GM12878 (cell line): ENCODE results near the gene HP1BP3. TPM values are rescaled to one million over a fixed set of nuclear protein-coding genes. Genes with fewer than 3 reads are reported as not detected.

ENCODE experiments used
- ATAC-seq: fragments of 200-7000 bp; cut with Tn5 transposase; 3 replicates; pipeline ENCODE4 v1.9.1; 2020; ENCODE audit warnings: mild to moderate bottlenecking, moderate library complexity
- BruUV-seq: library from RNA; stranded (reverse); fragments of 400-500 nt; replicated peaks from 2 replicates; lab custom pipeline; 2021; lab: Mats Ljungman, UMichigan
- CTCF ChIA-PET: fragments of 300-600 bp; sonication (Branson Sonifier 250); formaldehyde crosslinking; extraction: SDS; loops from one replicate; lab custom pipeline; 2021; ENCODE audit warnings: inconsistent platforms; lab: Yijun Ruan, JAX
- POLR2A ChIA-PET: fragments of 350-600 bp; formaldehyde crosslinking; extraction: SDS; loops from one replicate; lab custom pipeline; 2021; ENCODE audit warnings: inconsistent platforms; lab: Charles Lee
- RAD21 ChIA-PET: fragments of 300-600 bp; sonication (Branson Sonifier 250); formaldehyde crosslinking; loops from one replicate; lab custom pipeline; 2023; ENCODE audit warnings: antibody characterized with exemption; ENCODE audit not compliant: unreplicated experiment; lab: Charles Lee
- SMC1A ChIA-PET: fragments of 300-600 bp; sonication (Branson Sonifier 250); formaldehyde crosslinking; loops from one replicate; lab custom pipeline; 2023; ENCODE audit not compliant: unreplicated experiment, uncharacterized antibody; lab: Charles Lee
- DNase-seq: peaks from one replicate; pipeline ENCODE4 v3.0.0-alpha.2; 2011; ENCODE audit warnings: low read depth, low spot score
- FAIRE-seq: peaks from 3 replicates; lab custom pipeline; 2011; peaks lifted over from hg19 to GRCh38; lab: Jason Lieb, UNC
- H2AFZ ChIP-seq: 2 replicates; pipeline ENCODE4 v1.6.0; 2011; ENCODE audit warnings: low read depth, low read length, control low read depth; ENCODE audit not compliant: control insufficient read depth
- H3K27ac ChIP-seq: 2 replicates; pipeline ENCODE4 v1.5.1; 2011; ENCODE audit warnings: control low read depth; ENCODE audit not compliant: control insufficient read depth, insufficient read depth
- H3K27me3 ChIP-seq, 2 experiments: replicated peaks in 1 of 2; 2 replicates each; pipeline versions ENCODE4 v1.6.0 to v1.6.1; 2011; ENCODE audit warnings: low read length in 1 of 2; ENCODE audit not compliant: control insufficient read depth in 2 of 2, insufficient read depth in 2 of 2
- H3K36me3 ChIP-seq, 2 experiments: 2 replicates each; pipeline ENCODE4 v1.5.1; 2011; ENCODE audit warnings: low read length in 1 of 2; ENCODE audit not compliant: control insufficient read depth in 2 of 2, insufficient read depth in 2 of 2
- H3K4me1 ChIP-seq: 2 replicates; pipeline ENCODE4 v1.6.1; 2011; ENCODE audit warnings: mild to moderate bottlenecking, low read length, moderate library complexity, mixed read lengths; ENCODE audit not compliant: control insufficient read depth, insufficient read depth
- H3K4me2 ChIP-seq: 2 replicates; pipeline ENCODE4 v1.6.0; 2011; ENCODE audit warnings: control low read depth; ENCODE audit not compliant: control insufficient read depth, insufficient read depth
- H3K4me3 ChIP-seq: fragments of 200-600 bp; sonication (generic); 2 replicates; pipeline ENCODE4 v1.5.1; 2016
- H3K79me2 ChIP-seq: 2 replicates; pipeline ENCODE4 v1.6.0; 2011; ENCODE audit warnings: low read length; ENCODE audit not compliant: control insufficient read depth, insufficient read depth
- H3K9ac ChIP-seq: 2 replicates; pipeline ENCODE4 v1.8.0; 2011; ENCODE audit warnings: low read length, control low read depth, mixed read lengths; ENCODE audit not compliant: control insufficient read depth, insufficient read depth
- H3K9me3 ChIP-seq: replicated peaks from 3 replicates; pipeline ENCODE4 v1.5.1; 2011; ENCODE audit warnings: mild to moderate bottlenecking, low read length; ENCODE audit not compliant: control insufficient read depth, insufficient read depth
- H4K20me1 ChIP-seq: 2 replicates; pipeline ENCODE4 v1.6.0; 2011; ENCODE audit not compliant: control insufficient read depth, insufficient read depth
- ASH2L ChIP-seq: fragments of 300-600, 200-600 bp; sonication (generic); IDR thresholded peaks from 2 replicates; pipeline ENCODE4 v1.6.1; 2017; ENCODE audit warnings: low read depth, mild to moderate bottlenecking, borderline replicate concordance
- BHLHE40 ChIP-seq, 2 experiments: fragments of 450-650 bp in 1 of 2; IDR thresholded peaks; 2 replicates each; pipeline ENCODE4 v1.6.1; 2011 to 2017; ENCODE audit warnings: low read depth in 2 of 2, borderline replicate concordance in 1 of 2, improper control_type of control experiment in 1 of 2, low read length in 1 of 2, mild to moderate bottlenecking in 1 of 2
- CEBPB ChIP-seq, 2 experiments: fragments of 150-350 bp in 1 of 2; IDR thresholded peaks; 2 replicates each; pipeline ENCODE4 v1.6.1; 2012 to 2014; ENCODE audit warnings: low read depth in 2 of 2, low read length in 2 of 2, borderline replicate concordance in 1 of 2, inconsistent platforms in 1 of 2
- CREB1 ChIP-seq: IDR thresholded peaks from 2 replicates; pipeline ENCODE4 v1.6.1; 2012; ENCODE audit warnings: low read depth, mild to moderate bottlenecking, inconsistent platforms
- FOS ChIP-seq: IDR thresholded peaks from 3 replicates; pipeline ENCODE4 v1.6.1; 2011; ENCODE audit warnings: borderline replicate concordance; ENCODE audit not compliant: insufficient read length; ENCODE audit errors: extremely low read depth
- HCFC1 ChIP-seq: fragments of 150-350 bp; IDR thresholded peaks from 2 replicates; pipeline ENCODE4 v1.6.1; 2014; ENCODE audit warnings: low read length
- POU2F2 ChIP-seq: IDR thresholded peaks from 3 replicates; pipeline ENCODE4 v1.6.1; 2011; ENCODE audit warnings: low read depth, mild to moderate bottlenecking, low read length, borderline replicate concordance
- RUNX3 ChIP-seq: IDR thresholded peaks from 2 replicates; pipeline ENCODE4 v1.6.1; 2012; ENCODE audit warnings: low read length, inconsistent platforms
- TCF7 ChIP-seq: IDR thresholded peaks from 2 replicates; pipeline ENCODE4 v1.6.1; 2014; ENCODE audit warnings: antibody characterized with exemption, borderline replicate concordance
- ZNF207 ChIP-seq: fragments of 450-650 bp; IDR thresholded peaks from 2 replicates; pipeline ENCODE4 v1.6.1; 2014; ENCODE audit warnings: antibody characterized with exemption, mild to moderate bottlenecking, borderline replicate concordance
- ZNF384 ChIP-seq: IDR thresholded peaks from 2 replicates; pipeline ENCODE4 v1.6.1; 2012; ENCODE audit warnings: low read depth, mild to moderate bottlenecking, low read length, improper control_type of control experiment, borderline replicate concordance
- WGBS: methylation state at CpG from one replicate; pipeline ENCODE4 v1.1.6; 2016; ENCODE audit warnings: low lambda C conversion rate; ENCODE audit not compliant: insufficient replicate concordance, insufficient coverage; ENCODE audit errors: missing lambda C conversion rate; 5-methylcytosine and 5-hydroxymethylcytosine counted together
- in situ Hi-C: fragments of 300-500 bp; cut with MboI; formaldehyde crosslinking; loops from 9 replicates; pipeline ENCODE4 v1.14.3; 2018; ENCODE audit warnings: mixed read lengths
- intact Hi-C: fragments of 100-400 bp; cut with micrococcal nuclease; formaldehyde crosslinking; loops from one replicate; pipeline ENCODE4 v1.14.2; 2022; ENCODE audit not compliant: unreplicated experiment
- polyA plus RNA-seq, 11 experiments: library from polyadenylated mRNA; depleted of rRNA in 4 of 11; unstranded in 6 of 11; stranded (reverse) in 5 of 11; fragments of >200 nt; fragmentation: Nextera tagmentation in 4 of 11; fragmentation: Illumina TruSeq in 1 of 11; extraction: Ambion mirVana in 4 of 11; extraction: Trizol in 1 of 11; gene quantifications; 1 replicate in 1 of 11; 2 replicates in 10 of 11; pipeline versions ENCODE4 v1.2.1 to v1.2.3, GENCODE V29; 2011 to 2016; ENCODE audit warnings: inconsistent platforms in 2 of 11, missing spikeins in 2 of 11, low read depth in 1 of 11
- total RNA-seq, 4 experiments: library from RNA; depleted of rRNA in 3 of 4; stranded (reverse); fragments of >200 nt in 3 of 4; fragmentation: Illumina TruSeq in 1 of 4; extraction: Trizol in 1 of 4; gene quantifications; 2 replicates each; pipeline versions ENCODE4 v1.2.1 to v1.2.3, GENCODE V29; 2013 to 2021
- TF ChIP-seq, protein P1 (sequence below): IDR thresholded peaks from 2 replicates; pipeline ENCODE4 v1.6.1; 2012; ENCODE audit warnings: improper control_type of control experiment, low read depth, low read length; ENCODE audit not compliant: insufficient replicate concordance
- TF ChIP-seq, protein P2 (sequence below), 3 experiments: IDR thresholded peaks in 2 of 3; conservative IDR thresholded peaks in 1 of 3; 2 replicates each; pipeline ENCODE4 v1.5.1; 2011; ENCODE audit warnings: low read depth in 3 of 3, low read length in 3 of 3, mild to moderate bottlenecking in 3 of 3, control low read depth in 2 of 3, moderate library complexity in 2 of 3, inconsistent platforms in 1 of 3, mixed read lengths in 1 of 3; ENCODE audit not compliant: control insufficient read depth in 2 of 3, insufficient read depth in 1 of 3; ENCODE audit errors: extremely low read depth in 1 of 3
- TF ChIP-seq, protein P3 (sequence below): fragments of 450-650 bp; formaldehyde crosslinking; IDR thresholded peaks from 2 replicates; pipeline ENCODE4 v1.4.0; 2020; ENCODE audit warnings: mild to moderate bottlenecking, moderate library complexity

HP1BP3 gene
- total and polyA plus RNA-seq, 10 of the 15 experiments (the other 5 are each of a cell fraction or from before 2014, with no cell fraction given), result 32.6 to 188 (median 133) TPM

DNA sequence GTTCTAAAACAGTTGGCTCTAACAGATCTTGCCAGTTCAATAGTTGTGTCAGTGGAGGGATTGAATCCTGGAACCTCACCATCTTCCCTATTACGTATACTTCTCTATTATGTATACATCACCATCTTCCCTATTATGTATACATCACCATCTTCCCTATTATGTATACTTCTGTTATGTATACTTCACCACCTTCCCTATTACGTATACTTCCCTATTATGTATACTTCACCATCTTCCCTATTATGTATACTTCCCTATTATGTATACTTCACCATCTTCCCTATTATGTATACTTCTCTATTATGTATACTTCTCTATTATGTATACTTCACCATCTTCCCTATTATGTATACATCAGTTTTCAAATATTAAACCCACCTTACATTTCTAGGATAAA lies 34.4 kb upstream of the HP1BP3 start:
- Histone ChIP-seq H3K27me3 (no peaks in the 10 kb centered on the region), H3K79me2 (no peaks in the 10 kb centered on the region), H3K4me1 (no peaks in the 10 kb centered on the region), H3K27ac (no peak overlapping the region), H3K9ac (no peak overlapping the region), H3K4me3 (no peak overlapping the region), H2AFZ (no peak overlapping the region), H3K9me3 (no peaks in the 10 kb centered on the region), H3K4me2 (no peak overlapping the region), H3K36me3 (peaks cover 0 to 5% of the 10 kb centered on the region in 2 experiments; a peak in 2 of 4 replicates), H4K20me1 (no peaks in the 10 kb centered on the region)
- ATAC-seq (no peak), DNase-seq (no peak), FAIRE-seq (no peak)
- in situ Hi-C loops (no loop called here), intact Hi-C loops (no loop called here)
- WGBS, result 51% methylated on average over 2 of the region's 2 CpGs
- ChIA-PET CTCF (no interaction called here), SMC1A (no interaction called here), POLR2A (no interaction called here), RAD21 (no interaction called here)
- BruUV-seq, result no TSS peak
- TF ChIP-seq TCF7, result no peak
- no peak for TF ChIP-seq CEBPB (IDR thresholded peaks at IDR 0.05; ENCODE audit: borderline replicate concordance in 1 of 2, low read depth in 2 of 2, low read length in 2 of 2)
- no peak for TF ChIP-seq HCFC1
- TF ChIP-seq RUNX3, result no peak
- no peak for TF ChIP-seq CREB1
- TF ChIP-seq, protein P1, sequence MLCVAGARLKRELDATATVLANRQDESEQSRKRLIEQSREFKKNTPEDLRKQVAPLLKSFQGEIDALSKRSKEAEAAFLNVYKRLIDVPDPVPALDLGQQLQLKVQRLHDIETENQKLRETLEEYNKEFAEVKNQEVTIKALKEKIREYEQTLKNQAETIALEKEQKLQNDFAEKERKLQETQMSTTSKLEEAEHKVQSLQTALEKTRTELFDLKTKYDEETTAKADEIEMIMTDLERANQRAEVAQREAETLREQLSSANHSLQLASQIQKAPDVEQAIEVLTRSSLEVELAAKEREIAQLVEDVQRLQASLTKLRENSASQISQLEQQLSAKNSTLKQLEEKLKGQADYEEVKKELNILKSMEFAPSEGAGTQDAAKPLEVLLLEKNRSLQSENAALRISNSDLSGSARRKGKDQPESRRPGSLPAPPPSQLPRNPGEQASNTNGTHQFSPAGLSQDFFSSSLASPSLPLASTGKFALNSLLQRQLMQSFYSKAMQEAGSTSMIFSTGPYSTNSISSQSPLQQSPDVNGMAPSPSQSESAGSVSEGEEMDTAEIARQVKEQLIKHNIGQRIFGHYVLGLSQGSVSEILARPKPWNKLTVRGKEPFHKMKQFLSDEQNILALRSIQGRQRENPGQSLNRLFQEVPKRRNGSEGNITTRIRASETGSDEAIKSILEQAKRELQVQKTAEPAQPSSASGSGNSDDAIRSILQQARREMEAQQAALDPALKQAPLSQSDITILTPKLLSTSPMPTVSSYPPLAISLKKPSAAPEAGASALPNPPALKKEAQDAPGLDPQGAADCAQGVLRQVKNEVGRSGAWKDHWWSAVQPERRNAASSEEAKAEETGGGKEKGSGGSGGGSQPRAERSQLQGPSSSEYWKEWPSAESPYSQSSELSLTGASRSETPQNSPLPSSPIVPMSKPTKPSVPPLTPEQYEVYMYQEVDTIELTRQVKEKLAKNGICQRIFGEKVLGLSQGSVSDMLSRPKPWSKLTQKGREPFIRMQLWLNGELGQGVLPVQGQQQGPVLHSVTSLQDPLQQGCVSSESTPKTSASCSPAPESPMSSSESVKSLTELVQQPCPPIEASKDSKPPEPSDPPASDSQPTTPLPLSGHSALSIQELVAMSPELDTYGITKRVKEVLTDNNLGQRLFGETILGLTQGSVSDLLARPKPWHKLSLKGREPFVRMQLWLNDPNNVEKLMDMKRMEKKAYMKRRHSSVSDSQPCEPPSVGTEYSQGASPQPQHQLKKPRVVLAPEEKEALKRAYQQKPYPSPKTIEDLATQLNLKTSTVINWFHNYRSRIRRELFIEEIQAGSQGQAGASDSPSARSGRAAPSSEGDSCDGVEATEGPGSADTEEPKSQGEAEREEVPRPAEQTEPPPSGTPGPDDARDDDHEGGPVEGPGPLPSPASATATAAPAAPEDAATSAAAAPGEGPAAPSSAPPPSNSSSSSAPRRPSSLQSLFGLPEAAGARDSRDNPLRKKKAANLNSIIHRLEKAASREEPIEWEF, result no peak
- TF ChIP-seq ZNF384, result no peak
- TF ChIP-seq, protein P2, sequence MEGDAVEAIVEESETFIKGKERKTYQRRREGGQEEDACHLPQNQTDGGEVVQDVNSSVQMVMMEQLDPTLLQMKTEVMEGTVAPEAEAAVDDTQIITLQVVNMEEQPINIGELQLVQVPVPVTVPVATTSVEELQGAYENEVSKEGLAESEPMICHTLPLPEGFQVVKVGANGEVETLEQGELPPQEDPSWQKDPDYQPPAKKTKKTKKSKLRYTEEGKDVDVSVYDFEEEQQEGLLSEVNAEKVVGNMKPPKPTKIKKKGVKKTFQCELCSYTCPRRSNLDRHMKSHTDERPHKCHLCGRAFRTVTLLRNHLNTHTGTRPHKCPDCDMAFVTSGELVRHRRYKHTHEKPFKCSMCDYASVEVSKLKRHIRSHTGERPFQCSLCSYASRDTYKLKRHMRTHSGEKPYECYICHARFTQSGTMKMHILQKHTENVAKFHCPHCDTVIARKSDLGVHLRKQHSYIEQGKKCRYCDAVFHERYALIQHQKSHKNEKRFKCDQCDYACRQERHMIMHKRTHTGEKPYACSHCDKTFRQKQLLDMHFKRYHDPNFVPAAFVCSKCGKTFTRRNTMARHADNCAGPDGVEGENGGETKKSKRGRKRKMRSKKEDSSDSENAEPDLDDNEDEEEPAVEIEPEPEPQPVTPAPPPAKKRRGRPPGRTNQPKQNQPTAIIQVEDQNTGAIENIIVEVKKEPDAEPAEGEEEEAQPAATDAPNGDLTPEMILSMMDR (IDR thresholded peaks at IDR 0.05 in 2 of 3, conservative IDR thresholded peaks at IDR 0.05 in 1 of 3; ENCODE audit: control insufficient read depth in 2 of 3, extremely low read depth in 1 of 3, insufficient read depth in 1 of 3, low read depth in 3 of 3, low read length in 3 of 3), result no peak
- no peak for TF ChIP-seq FOS
- TF ChIP-seq BHLHE40 (IDR thresholded peaks at IDR 0.05; ENCODE audit: borderline replicate concordance in 1 of 2, low read depth in 2 of 2, low read length in 1 of 2), result no peak
- TF ChIP-seq ZNF207, result no peak
- no peak for TF ChIP-seq ASH2L
- TF ChIP-seq, protein P3, sequence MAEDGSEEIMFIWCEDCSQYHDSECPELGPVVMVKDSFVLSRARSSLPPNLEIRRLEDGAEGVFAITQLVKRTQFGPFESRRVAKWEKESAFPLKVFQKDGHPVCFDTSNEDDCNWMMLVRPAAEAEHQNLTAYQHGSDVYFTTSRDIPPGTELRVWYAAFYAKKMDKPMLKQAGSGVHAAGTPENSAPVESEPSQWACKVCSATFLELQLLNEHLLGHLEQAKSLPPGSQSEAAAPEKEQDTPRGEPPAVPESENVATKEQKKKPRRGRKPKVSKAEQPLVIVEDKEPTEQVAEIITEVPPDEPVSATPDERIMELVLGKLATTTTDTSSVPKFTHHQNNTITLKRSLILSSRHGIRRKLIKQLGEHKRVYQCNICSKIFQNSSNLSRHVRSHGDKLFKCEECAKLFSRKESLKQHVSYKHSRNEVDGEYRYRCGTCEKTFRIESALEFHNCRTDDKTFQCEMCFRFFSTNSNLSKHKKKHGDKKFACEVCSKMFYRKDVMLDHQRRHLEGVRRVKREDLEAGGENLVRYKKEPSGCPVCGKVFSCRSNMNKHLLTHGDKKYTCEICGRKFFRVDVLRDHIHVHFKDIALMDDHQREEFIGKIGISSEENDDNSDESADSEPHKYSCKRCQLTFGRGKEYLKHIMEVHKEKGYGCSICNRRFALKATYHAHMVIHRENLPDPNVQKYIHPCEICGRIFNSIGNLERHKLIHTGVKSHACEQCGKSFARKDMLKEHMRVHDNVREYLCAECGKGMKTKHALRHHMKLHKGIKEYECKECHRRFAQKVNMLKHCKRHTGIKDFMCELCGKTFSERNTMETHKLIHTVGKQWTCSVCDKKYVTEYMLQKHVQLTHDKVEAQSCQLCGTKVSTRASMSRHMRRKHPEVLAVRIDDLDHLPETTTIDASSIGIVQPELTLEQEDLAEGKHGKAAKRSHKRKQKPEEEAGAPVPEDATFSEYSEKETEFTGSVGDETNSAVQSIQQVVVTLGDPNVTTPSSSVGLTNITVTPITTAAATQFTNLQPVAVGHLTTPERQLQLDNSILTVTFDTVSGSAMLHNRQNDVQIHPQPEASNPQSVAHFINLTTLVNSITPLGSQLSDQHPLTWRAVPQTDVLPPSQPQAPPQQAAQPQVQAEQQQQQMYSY (CRISPR knock-in tag), result no peak
- no peak for TF ChIP-seq POU2F2
